ENCODE data around the gene CCR8. TPM values are rescaled to one million over a fixed set of nuclear protein-coding genes. Genes with fewer than 3 reads are reported as not detected.

CCR8 gene
- total RNA-seq, 1 donor from 2014 or later, result not detected

DNA sequence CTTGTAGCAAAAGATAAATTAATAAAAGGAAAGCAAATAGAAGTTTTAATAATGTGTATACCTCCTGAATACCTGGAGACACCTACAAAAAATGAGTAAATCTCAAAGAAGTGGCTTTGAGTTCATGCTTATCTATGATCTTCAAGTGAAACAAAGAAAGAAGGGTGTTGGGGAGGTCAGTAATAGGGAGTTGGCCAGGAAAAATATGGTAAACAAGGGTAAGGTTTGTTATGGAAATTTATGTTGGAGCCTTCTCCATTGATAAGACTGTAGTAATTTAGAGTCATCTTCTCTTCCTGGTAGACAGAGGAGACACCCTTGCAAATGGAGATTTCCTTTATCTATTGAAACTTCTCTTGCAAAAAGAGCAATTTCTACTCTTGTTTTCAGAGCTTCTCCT, 6.6 kb upstream of the CCR8 start:
- H3K27ac Mint-ChIP-seq (ENCODE audit: unreplicated experiment), result no peak overlapping the region
- TF ChIP-seq, protein P1, sequence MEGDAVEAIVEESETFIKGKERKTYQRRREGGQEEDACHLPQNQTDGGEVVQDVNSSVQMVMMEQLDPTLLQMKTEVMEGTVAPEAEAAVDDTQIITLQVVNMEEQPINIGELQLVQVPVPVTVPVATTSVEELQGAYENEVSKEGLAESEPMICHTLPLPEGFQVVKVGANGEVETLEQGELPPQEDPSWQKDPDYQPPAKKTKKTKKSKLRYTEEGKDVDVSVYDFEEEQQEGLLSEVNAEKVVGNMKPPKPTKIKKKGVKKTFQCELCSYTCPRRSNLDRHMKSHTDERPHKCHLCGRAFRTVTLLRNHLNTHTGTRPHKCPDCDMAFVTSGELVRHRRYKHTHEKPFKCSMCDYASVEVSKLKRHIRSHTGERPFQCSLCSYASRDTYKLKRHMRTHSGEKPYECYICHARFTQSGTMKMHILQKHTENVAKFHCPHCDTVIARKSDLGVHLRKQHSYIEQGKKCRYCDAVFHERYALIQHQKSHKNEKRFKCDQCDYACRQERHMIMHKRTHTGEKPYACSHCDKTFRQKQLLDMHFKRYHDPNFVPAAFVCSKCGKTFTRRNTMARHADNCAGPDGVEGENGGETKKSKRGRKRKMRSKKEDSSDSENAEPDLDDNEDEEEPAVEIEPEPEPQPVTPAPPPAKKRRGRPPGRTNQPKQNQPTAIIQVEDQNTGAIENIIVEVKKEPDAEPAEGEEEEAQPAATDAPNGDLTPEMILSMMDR (IDR thresholded peaks at IDR 0.05), result no peak
- H3K4me3 Mint-ChIP-seq (ENCODE audit: unreplicated experiment), result no peak overlapping the region
- peaks cover 3% of the 10 kb centered on the region for H3K9me3 Mint-ChIP-seq (ENCODE audit: low read depth)
- no peaks in the 10 kb centered on the region for H3K4me1 Mint-ChIP-seq (ENCODE audit: low read depth)
- H3K36me3 Mint-ChIP-seq (ENCODE audit: low read depth), result peaks cover 2% of the 10 kb centered on the region
- no peak for DNase-seq (ENCODE audit: low spot score)
- peaks cover 18% of the 10 kb centered on the region for H3K27me3 Mint-ChIP-seq (ENCODE audit: low read depth)

DNA sequence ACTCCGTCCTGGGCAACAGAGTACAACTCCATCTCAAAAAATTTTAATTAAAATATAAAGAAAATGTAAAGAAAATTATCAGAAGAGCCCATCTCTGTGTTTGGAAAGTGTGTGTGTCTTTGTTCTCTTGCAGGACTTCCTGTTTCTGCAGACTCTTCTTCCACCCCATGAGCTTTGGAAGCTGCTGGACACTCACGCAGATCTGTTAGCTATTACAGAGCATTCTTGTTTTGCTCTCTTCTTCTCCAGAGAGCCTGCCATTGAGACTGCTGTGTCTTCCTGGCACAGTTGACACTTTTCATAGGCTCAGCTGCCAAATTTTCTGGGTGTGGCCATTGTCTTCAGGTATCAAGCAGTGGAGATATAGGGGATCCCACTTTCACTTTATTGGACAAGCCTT, 6.0 kb upstream of the CCR8 start:
- Mint-ChIP-seq H3K9me3 (ENCODE audit: low read depth) (peaks cover 3% of the 10 kb centered on the region), H3K36me3 (ENCODE audit: low read depth) (peaks cover 2% of the 10 kb centered on the region), H3K27ac (ENCODE audit: unreplicated experiment) (no peak overlapping the region), H3K4me3 (ENCODE audit: unreplicated experiment) (no peak overlapping the region), H3K4me1 (ENCODE audit: low read depth) (no peaks in the 10 kb centered on the region), H3K27me3 (ENCODE audit: low read depth) (peaks cover 16% of the 10 kb centered on the region)
- no peak for DNase-seq (ENCODE audit: low spot score)
- TF ChIP-seq, protein P1 (IDR thresholded peaks at IDR 0.05), result no peak

DNA sequence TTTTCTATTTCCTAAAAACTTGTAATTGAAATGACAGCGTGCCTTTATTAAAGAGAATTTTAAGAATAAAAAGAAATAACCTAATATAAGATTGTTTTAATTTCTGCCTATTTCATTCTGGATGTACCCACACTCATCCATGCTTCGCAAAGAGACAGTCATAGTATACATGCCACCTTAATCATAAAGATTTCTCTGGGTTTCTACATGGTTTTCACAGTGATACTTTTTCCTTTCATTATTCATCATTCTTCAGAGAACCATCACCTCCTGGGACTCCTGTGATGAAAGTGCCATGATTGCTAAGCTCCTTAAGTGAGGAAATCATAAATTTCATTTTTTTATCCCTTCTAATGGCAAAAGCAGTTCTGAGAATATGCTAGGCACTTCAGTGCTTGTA, 4.3 kb upstream of the CCR8 start:
- Mint-ChIP-seq H3K36me3 (ENCODE audit: low read depth) (no peaks in the 10 kb centered on the region), H3K27ac (ENCODE audit: unreplicated experiment) (no peak overlapping the region), H3K4me3 (ENCODE audit: unreplicated experiment) (no peak overlapping the region), H3K9me3 (ENCODE audit: low read depth) (no peaks in the 10 kb centered on the region), H3K27me3 (ENCODE audit: low read depth) (peaks cover 10% of the 10 kb centered on the region), H3K4me1 (ENCODE audit: low read depth) (no peaks in the 10 kb centered on the region)
- TF ChIP-seq, protein P1 (IDR thresholded peaks at IDR 0.05), result no peak
- DNase-seq (ENCODE audit: low spot score), result no peak

GRCh38 chr3:39327053-39327745, 2.3 kb upstream of the CCR8 start:
- H3K27me3 Mint-ChIP-seq (ENCODE audit: low read depth), result peaks cover 12% of the 10 kb centered on the region
- DNase-seq (ENCODE audit: low spot score), result no peak
- no peaks in the 10 kb centered on the region for H3K36me3 Mint-ChIP-seq (ENCODE audit: low read depth)
- no peak overlapping the region for H3K4me3 Mint-ChIP-seq (ENCODE audit: unreplicated experiment)
- no peaks in the 10 kb centered on the region for H3K9me3 Mint-ChIP-seq (ENCODE audit: low read depth)
- no peaks in the 10 kb centered on the region for H3K4me1 Mint-ChIP-seq (ENCODE audit: low read depth)
- TF ChIP-seq, protein P1 (IDR thresholded peaks at IDR 0.05), result no peak
- H3K27ac Mint-ChIP-seq (ENCODE audit: unreplicated experiment), result no peak overlapping the region

DNA sequence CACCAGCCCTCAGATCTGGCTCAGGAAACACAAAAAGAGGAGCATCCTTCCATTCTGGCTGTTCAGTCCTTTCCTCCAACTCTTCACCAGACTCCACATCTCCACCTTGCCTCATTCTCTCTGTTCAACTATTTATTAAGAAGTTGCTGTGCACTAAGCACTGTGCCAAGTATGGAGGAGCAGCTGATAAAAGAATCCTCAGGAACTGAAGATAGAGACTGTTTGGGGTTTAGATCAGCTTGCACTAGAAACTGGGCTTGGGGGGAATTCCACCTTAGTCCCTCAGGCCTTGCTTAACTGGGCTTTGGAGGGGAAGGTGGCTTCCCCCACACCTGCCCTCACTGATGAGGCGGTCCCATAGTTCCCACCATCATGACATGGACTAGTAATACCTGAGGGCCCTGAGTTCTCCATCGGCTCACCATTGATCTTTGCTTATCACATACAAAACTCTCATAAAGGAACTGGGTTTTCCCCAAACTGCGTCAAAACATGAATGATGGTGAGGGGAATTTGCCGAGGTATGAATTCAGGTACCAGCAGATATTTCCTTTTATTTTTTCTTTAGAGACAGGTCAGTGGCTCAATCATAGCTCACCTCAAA, 1.7 kb upstream of the CCR8 start:
- Mint-ChIP-seq H3K4me3 (ENCODE audit: unreplicated experiment) (no peak overlapping the region), H3K36me3 (ENCODE audit: low read depth) (no peaks in the 10 kb centered on the region), H3K27me3 (ENCODE audit: low read depth) (peaks cover 12% of the 10 kb centered on the region), H3K27ac (ENCODE audit: unreplicated experiment) (no peak overlapping the region), H3K9me3 (ENCODE audit: low read depth) (no peaks in the 10 kb centered on the region), H3K4me1 (ENCODE audit: low read depth) (no peaks in the 10 kb centered on the region)
- DNase-seq (ENCODE audit: low spot score), result no peak
- TF ChIP-seq, protein P1 (IDR thresholded peaks at IDR 0.05), result no peak
